ENCODE data around the gene SAMD1. TPM values are rescaled to one million over a fixed set of nuclear protein-coding genes. Genes with fewer than 3 reads are reported as not detected.

The SAMD1 gene
- polyA plus RNA-seq, 1 donor from 2014 or later, result 2.8 TPM

DNA sequence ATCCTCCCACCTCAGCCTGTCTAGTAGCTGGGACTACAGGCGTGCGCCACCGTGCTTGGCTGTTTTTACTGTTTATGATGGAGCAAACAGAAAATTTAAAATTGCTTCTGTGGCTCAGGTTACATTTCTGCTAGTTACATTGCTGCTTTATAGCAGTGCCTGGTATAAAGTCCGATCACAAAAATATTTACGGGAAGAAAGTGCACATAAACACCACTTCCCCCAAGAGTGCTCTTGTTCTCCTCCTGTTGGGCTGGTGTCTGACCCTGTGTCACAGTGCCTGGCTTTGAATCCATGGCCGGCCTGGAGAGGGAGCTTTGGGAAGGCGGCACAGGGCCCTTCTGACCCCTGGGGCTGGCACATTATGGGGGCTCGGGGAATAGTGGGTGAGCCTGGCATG lies 15.1 kb upstream of the SAMD1 start:
- Mint-ChIP-seq H3K27ac (no peak overlapping the region), H3K4me3 (no peak overlapping the region), H3K9me3 (no peaks in the 10 kb centered on the region), H3K27me3 (no peaks in the 10 kb centered on the region), H3K36me3 (peaks cover 2% of the 10 kb centered on the region), H3K4me1 (peaks cover 0 to 3% (median 0%) of the 10 kb centered on the region in 3 donors)

DNA sequence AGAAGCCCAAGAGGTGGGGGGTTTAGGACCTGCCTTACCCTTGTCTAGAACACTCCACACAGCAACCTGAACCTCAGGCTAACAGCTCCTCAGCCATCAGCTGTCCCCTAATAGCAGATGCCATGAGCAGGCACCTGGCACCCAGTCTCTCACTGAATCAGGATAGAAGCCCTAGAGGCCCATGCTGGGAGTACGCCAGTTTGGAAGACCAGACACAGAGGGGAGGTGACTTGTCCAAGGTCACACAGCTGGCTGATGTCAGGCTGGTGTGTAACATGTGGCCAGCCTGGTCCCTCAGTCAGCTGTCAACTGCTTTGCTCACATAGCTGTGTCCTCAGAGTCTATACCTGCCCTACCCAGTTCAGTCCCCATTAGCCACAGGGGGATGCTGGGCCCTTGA lies 12.8 kb upstream of the SAMD1 start:
- Mint-ChIP-seq H3K27ac (no peak overlapping the region), H3K27me3 (no peaks in the 10 kb centered on the region), H3K4me1 (peaks cover 0 to 3% (median 0%) of the 10 kb centered on the region in 3 donors), H3K4me3 (no peak overlapping the region), H3K9me3 (no peaks in the 10 kb centered on the region), H3K36me3 (peaks cover 2% of the 10 kb centered on the region)

DNA sequence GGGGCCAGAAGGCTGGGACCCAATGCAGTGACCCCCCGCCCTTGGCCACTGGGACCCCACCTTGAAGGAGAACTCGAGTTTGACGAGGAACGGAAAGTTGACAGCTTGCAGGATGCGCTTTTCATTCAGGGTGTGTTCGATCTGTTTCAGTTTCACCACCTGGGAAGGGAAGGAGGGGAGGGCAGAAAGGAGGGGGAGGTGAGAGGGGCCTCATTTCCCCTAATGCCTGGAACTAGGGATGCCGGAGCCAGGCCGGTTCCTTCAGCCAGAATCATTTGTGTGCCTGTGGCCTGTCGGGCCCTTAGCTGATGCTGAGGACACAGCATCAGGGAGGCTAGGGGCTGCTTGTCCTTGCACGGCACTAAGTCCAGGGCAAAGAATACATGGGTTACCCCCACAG lies 12.2 kb upstream of the SAMD1 start:
- H3K27ac Mint-ChIP-seq, result no peak overlapping the region
- H3K36me3 Mint-ChIP-seq, result peaks cover 2% of the 10 kb centered on the region
- H3K4me1 Mint-ChIP-seq, result peaks cover 0 to 3% (median 0%) of the 10 kb centered on the region in 3 donors
- H3K9me3 Mint-ChIP-seq, result no peaks in the 10 kb centered on the region
- H3K27me3 Mint-ChIP-seq, result no peaks in the 10 kb centered on the region
- no peak overlapping the region for H3K4me3 Mint-ChIP-seq

DNA sequence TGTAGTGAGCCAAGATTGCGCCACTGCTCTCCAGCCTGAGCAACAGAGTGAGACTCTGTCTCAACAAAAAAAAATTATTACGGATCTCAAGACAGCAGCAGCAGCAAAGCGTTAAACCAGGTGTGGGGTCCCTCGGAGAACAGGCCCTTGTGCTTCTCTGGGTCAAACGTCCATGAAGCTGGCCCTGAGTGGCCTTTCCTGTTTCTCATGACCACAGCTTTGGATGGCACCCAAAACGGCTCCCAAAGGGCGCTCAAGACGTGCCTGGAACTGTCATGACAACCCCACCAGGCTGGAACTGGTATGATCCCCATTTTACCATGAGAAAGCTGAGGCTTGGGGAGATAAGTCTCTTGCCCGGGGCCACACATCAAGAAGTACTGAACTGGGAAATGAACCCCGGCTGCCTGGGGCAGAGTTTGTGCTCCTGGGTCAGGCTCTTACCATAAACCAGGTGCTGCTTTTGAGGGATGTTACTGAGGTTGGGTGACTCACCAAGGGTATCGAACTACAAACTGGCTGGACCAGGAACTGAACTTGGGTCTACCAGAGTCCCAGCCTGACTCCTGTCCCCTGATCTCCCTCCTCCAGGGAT lies 11.6 kb upstream of the SAMD1 start:
- no peak overlapping the region for H3K27ac Mint-ChIP-seq
- peaks cover 0 to 3% (median 0%) of the 10 kb centered on the region in 3 donors for H3K4me1 Mint-ChIP-seq
- no peaks in the 10 kb centered on the region for H3K27me3 Mint-ChIP-seq
- no peaks in the 10 kb centered on the region for H3K9me3 Mint-ChIP-seq
- no peak overlapping the region for H3K4me3 Mint-ChIP-seq
- H3K36me3 Mint-ChIP-seq, result peaks cover 2% of the 10 kb centered on the region

DNA sequence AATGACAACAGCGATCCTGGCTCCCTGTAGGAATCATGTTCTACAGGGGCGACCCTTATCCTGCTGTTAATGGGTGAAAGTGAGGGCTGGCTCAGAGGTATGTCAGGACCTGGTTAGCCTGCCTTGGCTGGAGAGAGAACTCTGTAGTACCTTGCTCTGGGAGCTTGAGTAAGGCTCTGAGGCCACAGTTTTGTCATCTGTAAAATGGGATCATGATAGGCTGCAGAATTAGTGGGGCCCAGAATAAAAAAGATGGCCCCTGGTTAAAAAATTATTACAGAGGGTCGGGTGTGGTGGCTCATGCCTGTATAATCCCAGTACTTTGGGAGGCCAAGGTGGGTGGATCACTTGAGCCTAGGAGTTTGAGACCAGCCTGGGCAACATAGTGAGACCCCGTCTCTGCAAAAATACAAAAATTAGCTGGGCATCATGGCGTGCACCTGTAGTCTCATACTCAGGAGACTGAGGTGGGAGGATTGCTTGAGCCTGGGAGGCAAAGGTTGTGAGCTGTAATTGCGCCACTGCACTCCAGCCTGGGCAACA lies 10.5 kb upstream of the SAMD1 start:
- Mint-ChIP-seq H3K4me1 (peaks cover 0 to 3% (median 0%) of the 10 kb centered on the region in 3 donors), H3K27me3 (no peaks in the 10 kb centered on the region), H3K4me3 (no peak overlapping the region), H3K9me3 (no peaks in the 10 kb centered on the region), H3K27ac (no peak overlapping the region), H3K36me3 (peaks cover 2% of the 10 kb centered on the region)

DNA sequence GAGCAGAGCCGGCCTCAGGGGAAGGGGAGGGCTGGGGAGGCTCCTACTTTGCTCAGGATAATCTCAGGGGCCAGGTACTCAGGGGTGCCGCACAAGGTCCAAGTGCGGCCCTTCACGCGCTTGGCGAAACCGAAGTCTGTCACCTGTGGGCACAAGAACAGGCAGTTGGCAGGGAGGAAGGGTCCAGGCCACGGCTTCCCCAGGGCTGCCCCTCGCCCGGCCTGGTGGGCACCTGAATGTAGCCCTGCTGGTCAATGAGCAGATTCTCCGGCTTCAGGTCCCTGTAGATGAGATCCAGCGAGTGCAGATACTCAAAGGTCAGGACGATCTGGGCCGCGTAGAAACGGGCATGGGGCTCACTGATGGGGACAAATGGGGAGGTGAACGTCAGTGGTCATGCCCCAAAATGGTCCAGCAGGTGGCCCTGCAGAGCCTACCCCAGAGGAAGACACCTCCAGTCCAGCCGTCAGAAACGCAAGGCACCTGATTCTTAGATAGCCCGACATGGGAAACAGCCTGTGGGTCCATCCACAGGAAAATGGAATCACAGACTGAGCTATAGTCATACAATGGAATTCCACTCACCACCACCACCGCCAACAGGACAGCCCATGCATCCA lies 7.1 kb upstream of the SAMD1 start:
- no peak overlapping the region for H3K27ac Mint-ChIP-seq
- H3K36me3 Mint-ChIP-seq, result no peaks in the 10 kb centered on the region
- no peaks in the 10 kb centered on the region for H3K27me3 Mint-ChIP-seq
- H3K9me3 Mint-ChIP-seq, result peaks cover 0 to 3% (median 0%) of the 10 kb centered on the region in 3 donors
- peaks cover 0 to 4% (median 2%) of the 10 kb centered on the region in 3 donors for H3K4me1 Mint-ChIP-seq
- no peak overlapping the region for H3K4me3 Mint-ChIP-seq

DNA sequence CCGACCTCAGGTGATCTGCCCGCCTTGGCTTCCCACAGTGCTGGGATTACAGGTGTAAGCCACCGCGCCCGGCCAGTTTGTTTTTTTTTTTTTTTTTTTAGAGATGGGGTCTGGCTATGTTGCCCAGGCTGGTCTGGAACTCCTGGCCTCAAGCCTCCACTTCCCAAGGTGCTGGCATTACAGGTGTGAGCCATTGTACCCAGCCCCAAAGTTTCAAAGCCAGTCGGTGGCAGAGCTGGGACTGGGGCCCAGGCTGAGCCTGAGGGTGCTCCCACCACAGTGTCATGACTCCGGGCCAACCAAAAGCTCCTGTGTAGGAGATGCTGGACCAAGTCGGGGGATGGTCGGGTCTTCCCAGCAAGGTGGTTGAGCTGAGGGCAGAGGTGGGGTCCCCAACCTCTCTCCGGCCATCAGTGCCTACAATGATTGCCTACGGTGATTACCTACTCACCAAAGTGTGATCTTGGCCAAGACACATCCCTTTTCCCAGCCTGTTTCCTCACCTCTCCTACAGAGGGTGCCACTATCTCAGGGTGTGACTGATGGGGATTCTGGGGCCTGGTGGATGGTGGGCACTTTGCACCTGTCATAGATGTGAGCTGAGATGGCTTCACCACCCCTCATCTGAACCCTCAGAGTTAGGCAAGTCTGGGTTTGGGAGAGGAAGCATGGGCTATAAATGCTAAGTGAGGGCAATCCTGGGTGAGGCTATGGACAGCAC lies 5.9 kb upstream of the SAMD1 start:
- no peak overlapping the region for H3K27ac Mint-ChIP-seq
- H3K36me3 Mint-ChIP-seq, result no peaks in the 10 kb centered on the region
- peaks cover 0 to 3% (median 0%) of the 10 kb centered on the region in 3 donors for H3K9me3 Mint-ChIP-seq
- no peak overlapping the region for H3K4me3 Mint-ChIP-seq
- H3K27me3 Mint-ChIP-seq, result no peaks in the 10 kb centered on the region
- H3K4me1 Mint-ChIP-seq, result peaks cover 4 to 11% (median 6%) of the 10 kb centered on the region in 3 donors

DNA sequence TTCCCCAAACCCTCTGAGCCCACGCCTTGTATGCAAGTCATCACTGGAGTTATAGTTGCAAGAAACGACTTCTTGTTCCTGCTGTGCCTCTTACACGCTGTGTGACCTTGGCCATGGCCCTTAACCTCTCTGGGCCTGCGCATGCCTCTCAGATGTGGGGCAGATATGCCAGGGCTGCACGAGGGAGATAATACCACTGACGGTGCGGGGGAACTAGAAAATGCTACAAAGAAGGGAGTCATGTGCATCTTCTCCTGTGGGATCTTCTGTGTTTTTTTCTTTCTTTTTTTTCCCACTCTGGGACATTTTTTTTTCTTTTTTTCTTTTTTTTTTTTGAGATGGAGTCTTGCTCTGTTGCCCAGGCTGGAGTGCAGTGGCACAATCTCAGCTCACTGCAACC lies 4.3 kb upstream of the SAMD1 start:
- H3K27me3 Mint-ChIP-seq, result no peaks in the 10 kb centered on the region
- no peaks in the 10 kb centered on the region for H3K36me3 Mint-ChIP-seq
- H3K4me1 Mint-ChIP-seq, result peaks cover 4 to 12% (median 9%) of the 10 kb centered on the region in 3 donors
- H3K9me3 Mint-ChIP-seq, result peaks cover 0 to 3% (median 0%) of the 10 kb centered on the region in 3 donors
- peak overlapping the region in 1 of 4 donors; percentile 86 for H3K4me3 Mint-ChIP-seq
- peak overlapping the region; percentile 24 to 88 (median 71) for H3K27ac Mint-ChIP-seq

DNA sequence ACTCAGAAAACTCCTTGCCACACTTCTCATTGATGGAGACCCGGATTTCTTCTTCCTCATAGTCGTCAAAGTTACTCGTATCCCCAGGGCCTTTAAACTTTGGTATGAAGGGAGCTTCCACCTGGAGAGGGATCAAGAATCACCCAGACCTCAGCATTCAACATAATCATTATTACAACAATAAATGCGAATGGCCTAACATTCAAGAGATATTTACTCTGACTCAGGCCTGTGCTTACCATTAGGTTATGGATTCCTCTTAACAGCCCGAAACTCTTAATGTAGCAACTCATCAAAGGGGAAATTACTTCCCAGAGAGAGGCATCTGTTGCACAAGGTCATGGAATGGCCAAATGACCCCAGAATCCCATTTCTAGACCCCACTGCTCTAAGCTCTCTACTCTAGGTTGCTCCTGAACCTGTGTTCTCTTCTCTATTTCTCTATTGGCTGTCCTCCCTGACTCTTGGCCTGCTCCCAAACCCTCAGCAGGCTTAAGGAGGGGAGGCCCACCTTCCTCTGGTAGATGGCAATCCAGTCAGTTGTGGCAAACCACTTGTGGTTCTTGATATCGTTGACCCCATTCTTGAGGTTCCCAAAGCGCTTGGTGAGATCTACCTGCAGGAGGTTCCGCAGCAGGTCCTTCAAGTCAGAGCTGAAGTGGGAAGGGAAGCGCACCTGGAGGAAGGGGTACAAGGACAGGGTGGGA lies 2.7 kb upstream of the SAMD1 start:
- Mint-ChIP-seq H3K4me3 (peak overlapping the region; percentile 3 to 84 (median 64)), H3K4me1 (peaks cover 9 to 16% (median 15%) of the 10 kb centered on the region in 3 donors), H3K27ac (peak overlapping the region in 2 of 3 donors; percentile 35 to 81), H3K9me3 (peaks cover 0 to 3% (median 0%) of the 10 kb centered on the region in 3 donors), H3K27me3 (no peaks in the 10 kb centered on the region), H3K36me3 (no peaks in the 10 kb centered on the region)

DNA sequence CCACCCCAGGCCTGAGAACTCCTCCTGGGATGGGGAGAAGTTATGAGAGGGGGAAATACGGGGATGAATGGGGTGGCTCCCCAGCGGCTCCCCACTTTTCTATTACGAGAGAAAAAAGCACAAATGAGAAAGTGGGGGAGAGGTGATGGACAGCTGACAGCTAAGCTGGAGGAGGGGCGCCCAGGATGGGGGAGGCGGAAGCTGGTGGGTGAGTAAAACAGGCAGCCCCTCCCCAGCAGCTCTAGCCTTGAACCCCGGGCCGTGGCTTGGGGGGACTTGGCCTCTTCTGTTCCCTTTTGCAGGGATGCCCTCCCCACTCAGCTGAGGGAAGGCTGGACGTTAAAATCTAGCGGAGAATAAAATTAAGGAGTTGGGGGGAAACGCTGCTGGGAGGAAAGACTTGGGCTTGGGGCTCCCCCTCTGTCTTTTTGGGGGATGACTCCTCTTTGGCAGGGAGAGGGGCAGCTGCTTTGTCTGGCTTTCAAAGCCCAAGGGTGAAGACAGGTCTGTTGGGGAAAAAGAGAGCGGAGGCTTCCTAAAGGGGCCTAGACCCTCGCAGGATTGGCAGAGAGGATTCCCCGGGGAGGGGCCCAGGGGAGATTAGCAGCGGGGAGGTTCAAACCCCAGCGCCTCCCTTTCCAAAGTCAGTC lies 1.4 kb upstream of the SAMD1 start:
- H3K4me1 Mint-ChIP-seq, result peaks cover 9 to 16% (median 15%) of the 10 kb centered on the region in 3 donors
- H3K4me3 Mint-ChIP-seq, result peak overlapping the region; percentile 99 to 100 (median 100)
- H3K27me3 Mint-ChIP-seq, result no peaks in the 10 kb centered on the region
- H3K9me3 Mint-ChIP-seq, result peaks cover 0 to 3% (median 0%) of the 10 kb centered on the region in 3 donors
- H3K27ac Mint-ChIP-seq, result peak overlapping the region; percentile 100
- H3K36me3 Mint-ChIP-seq, result no peaks in the 10 kb centered on the region

DNA sequence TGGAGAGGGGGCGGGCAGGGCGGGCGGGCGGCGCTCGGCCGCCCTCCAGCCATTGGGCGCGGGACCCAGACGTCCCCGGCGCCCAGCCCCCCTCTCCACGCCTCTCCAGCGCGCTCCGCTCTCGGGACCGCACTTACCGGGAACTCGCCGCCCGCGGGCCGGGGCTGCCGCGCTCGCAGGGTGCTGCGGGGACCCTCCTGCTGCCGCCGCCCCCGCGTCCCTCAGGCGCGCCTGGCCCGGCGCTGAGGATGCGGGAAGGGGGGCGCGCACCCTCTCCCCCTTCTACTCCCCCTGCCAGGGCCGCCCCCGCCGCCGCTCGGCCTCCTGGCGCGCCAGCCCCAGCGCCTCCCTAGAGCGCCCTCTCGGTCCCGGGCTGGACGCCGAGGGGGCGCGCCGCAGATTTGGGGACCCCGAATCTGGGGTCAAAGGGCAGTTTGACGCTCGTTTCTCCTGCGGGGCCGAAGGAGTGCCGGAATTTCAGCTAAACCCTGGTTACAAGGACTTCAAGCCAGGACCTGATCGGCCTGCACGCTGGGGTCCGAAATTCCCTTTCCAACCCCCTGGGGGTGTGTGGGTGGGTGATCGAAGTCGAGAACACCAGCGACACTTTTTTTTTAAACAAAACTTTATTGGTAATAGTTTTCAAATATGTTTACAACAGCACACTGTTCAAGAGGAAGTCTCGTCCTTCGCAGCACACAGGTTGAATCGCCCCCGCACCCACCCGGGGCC lies 696 bp upstream of the SAMD1 start:
- Mint-ChIP-seq H3K27ac (peak overlapping the region; percentile 100), H3K4me1 (peaks cover 9 to 16% (median 15%) of the 10 kb centered on the region in 3 donors), H3K4me3 (peak overlapping the region; percentile 99 to 100 (median 100)), H3K27me3 (no peaks in the 10 kb centered on the region), H3K36me3 (no peaks in the 10 kb centered on the region), H3K9me3 (peaks cover 0 to 3% (median 0%) of the 10 kb centered on the region in 3 donors)

DNA sequence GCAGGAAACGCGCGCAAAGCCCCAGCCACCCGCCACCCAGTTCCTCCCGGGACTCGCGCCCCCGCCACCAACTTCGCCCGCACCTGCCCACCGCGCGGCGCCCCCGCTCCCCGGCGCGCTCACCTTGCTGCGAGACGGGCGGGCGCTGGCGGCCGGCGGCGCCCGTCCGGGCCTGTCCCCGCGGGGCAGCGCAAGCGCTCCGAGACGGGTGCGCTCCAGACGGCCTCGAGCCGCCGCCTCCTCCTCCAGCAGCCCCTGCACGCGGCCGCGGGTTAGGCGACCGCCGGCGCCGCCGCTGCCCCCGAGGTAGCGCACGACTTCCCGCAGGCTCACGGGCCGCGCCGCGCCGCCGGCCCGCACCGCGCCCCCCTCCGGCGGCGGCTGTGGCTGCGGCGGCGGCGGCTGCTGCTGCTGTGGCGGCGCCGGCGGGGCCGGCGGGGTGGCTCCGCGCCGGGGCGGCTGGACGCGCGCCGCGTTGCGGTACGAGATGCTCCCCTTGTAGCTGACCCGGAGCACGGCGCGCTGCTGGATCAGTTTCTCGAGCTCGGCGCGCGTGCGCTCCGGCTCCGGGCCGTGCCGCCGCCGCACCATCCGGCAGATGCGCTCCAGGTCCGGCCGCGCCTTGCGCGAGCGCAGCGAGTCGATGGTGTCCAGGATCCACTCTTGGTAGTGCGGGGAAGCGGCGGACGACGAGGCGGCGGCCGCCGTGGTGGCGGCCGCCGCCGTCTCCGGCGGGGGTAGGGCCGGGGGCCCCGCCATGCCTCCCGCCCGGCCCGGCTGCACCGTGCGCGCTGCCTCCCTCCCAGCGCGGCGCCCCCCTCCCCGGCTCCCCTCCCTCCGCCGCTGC lies 666 bp downstream of the SAMD1 start:
- H3K36me3 Mint-ChIP-seq, result no peaks in the 10 kb centered on the region
- H3K4me3 Mint-ChIP-seq, result peak overlapping the region; percentile 86 to 93 (median 92)
- peaks cover 9 to 16% (median 15%) of the 10 kb centered on the region in 3 donors for H3K4me1 Mint-ChIP-seq
- no peaks in the 10 kb centered on the region for H3K27me3 Mint-ChIP-seq
- peak overlapping the region; percentile 95 to 97 (median 96) for H3K27ac Mint-ChIP-seq
- H3K9me3 Mint-ChIP-seq, result peaks cover 0 to 3% (median 1%) of the 10 kb centered on the region in 3 donors

DNA sequence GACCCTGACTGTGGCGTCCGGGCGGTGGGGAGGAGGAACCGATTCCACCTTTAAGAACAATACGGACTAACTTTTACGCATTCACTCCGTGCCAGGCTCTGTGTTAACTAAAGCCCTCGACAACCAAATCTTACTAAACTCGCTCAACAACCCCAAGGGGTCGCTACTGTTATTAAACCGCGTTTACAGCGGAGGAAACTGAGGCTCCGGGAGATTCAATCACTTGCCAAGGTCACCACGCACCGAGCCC lies 1.2 kb downstream of the SAMD1 start:
- peak overlapping the region; percentile 86 to 93 (median 92) for H3K4me3 Mint-ChIP-seq
- no peaks in the 10 kb centered on the region for H3K27me3 Mint-ChIP-seq
- peak overlapping the region; percentile 95 to 97 (median 96) for H3K27ac Mint-ChIP-seq
- no peaks in the 10 kb centered on the region for H3K36me3 Mint-ChIP-seq
- peaks cover 8 to 16% (median 15%) of the 10 kb centered on the region in 3 donors for H3K4me1 Mint-ChIP-seq
- peaks cover 0 to 3% (median 1%) of the 10 kb centered on the region in 3 donors for H3K9me3 Mint-ChIP-seq
